Heart left ventricle (tissue), 13 donors: ENCODE results near the gene RNF208.

Experiments used
- POLR2A ChIP-seq, 2 donors: fragments of 450-650 bp; IDR thresholded peaks; one replicate each; pipeline ENCODE4 v1.6.1; 2017; ENCODE audit warnings: antibody characterized with exemption in 2 of 2, mild to moderate bottlenecking in 2 of 2, moderate library complexity in 2 of 2
- TF ChIP-seq, protein P1 (sequence below), 12 donors: fragments of 200-600 bp; sonication (generic) in 4 of 12; IDR thresholded peaks; one replicate each; pipeline versions ENCODE4 v1.5.0 to v1.8.0; 2018 to 2022; ENCODE audit warnings: antibody characterized with exemption in 12 of 12, mild to moderate bottlenecking in 5 of 12
- donor health status: ischemic (EF 13 %, LVEDD 7.1; RV severe dilation, severe dysfunction).
- donor health status: DM: no; HTN: yes; CAD: no.
- donor health status: DM: no; HTN: no; CAD: no.
- donor health status: ischemic (EF 25% LVEDD 6.9; RV normal size, moderate dysfunction).
- donor health status: ischemic (EF 25% LVEDD 5.7; RV mildly dilated, moderate dysfunction).
- donor health status: ischemic (EF 35%, LVEDD 5.7; RV mildly dilated, moderate dysfunction).
- donor health status: nonischemic (EF 11% LVEDD 7.7; RV severe dilation, severe dysfunction).
- donor health status: DM: yes; HTN: yes; CAD: no.
- donor health status: PGD.
- donor health status: ischemic (EF 29% LVEDD 5.4; RV normal size, mild dysfunction).
- donor health status: nonischemic (EF 23%, LVEDD 6.1; RV moderate dilation, normal function).

DNA sequence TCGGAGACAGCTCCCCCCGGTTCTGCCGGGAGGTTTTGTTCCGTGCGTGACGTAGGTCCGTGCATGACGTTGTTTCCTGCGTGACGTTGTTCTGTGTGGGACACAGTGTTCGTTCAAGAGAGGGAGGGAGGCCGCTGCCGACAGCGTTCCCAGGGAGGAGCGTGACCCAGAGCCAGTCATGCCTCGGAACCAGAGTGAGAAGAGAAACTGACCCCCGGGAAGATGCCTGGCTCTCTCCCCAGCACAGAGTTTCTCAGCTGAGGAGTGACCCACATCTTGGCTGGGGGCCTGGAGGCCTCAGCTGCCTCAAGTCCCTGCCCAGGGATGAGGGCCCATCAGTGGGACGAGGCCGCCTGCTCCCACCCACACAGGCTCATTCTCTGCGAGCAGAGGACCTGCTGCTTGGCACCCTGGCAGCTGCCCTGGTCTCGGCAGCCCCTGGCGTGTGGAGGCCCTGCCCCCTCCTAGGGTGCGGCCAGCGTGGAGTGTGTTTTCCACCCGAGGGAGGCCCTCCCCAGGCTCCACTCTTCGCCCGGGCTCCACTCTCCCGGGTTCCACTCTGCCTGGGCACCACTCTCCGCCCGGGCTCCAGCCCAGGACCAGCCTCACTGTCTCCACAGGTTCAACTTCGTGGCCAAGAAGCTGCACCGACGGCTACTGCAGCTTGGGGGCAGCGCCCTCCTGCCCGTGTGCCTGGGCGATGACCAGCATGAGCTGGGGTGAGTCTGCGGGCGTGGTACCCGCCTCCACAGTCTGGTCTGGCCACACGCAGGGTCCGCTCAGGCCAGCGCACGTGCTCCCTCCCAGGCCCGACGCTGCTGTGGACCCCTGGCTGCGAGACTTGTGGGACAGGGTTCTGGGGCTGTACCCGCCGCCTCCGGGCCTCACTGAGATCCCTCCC, 8.6 kb downstream of the RNF208 start:
- no peak for TF ChIP-seq POLR2A (IDR thresholded peaks at IDR 0.05)
- TF ChIP-seq, protein P1, sequence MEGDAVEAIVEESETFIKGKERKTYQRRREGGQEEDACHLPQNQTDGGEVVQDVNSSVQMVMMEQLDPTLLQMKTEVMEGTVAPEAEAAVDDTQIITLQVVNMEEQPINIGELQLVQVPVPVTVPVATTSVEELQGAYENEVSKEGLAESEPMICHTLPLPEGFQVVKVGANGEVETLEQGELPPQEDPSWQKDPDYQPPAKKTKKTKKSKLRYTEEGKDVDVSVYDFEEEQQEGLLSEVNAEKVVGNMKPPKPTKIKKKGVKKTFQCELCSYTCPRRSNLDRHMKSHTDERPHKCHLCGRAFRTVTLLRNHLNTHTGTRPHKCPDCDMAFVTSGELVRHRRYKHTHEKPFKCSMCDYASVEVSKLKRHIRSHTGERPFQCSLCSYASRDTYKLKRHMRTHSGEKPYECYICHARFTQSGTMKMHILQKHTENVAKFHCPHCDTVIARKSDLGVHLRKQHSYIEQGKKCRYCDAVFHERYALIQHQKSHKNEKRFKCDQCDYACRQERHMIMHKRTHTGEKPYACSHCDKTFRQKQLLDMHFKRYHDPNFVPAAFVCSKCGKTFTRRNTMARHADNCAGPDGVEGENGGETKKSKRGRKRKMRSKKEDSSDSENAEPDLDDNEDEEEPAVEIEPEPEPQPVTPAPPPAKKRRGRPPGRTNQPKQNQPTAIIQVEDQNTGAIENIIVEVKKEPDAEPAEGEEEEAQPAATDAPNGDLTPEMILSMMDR (IDR thresholded peaks at IDR 0.05): no peak
